A673 (cell line): Measurements from ENCODE around the gene SRRM3. TPM values are rescaled to one million over a fixed set of nuclear protein-coding genes. Genes with fewer than 3 reads are reported as not detected.

Source experiments
- BruUV-seq: library from RNA; stranded (reverse); fragments of 400-500 nt; replicated peaks from 2 replicates; lab custom pipeline; 2021; lab: Mats Ljungman, UMichigan
- CTCF ChIA-PET: fragments of 300-600 bp; sonication (Branson Sonifier 250); formaldehyde crosslinking; loops from one replicate; lab custom pipeline; 2022; ENCODE audit warnings: antibody characterized with exemption; lab: Charles Lee
- POLR2A ChIA-PET: fragments of 300-600 bp; sonication (Branson Sonifier 250); formaldehyde crosslinking; loops from one replicate; lab custom pipeline; 2022; ENCODE audit warnings: antibody characterized with exemption; ENCODE audit not compliant: low non-redundant PET; lab: Charles Lee
- DNase-seq: peaks from one replicate; pipeline ENCODE4 v3.0.0-alpha.2; 2015; ENCODE audit warnings: low spot score
- H3K27ac ChIP-seq: fragments of 200-600 bp; sonication (generic); 2 replicates; pipeline ENCODE4 v1.5.1; 2016; ENCODE audit warnings: mixed run types, low read depth, mild to moderate bottlenecking, mixed read lengths, antibody characterized with exemption, low read length; ENCODE audit not compliant: poor library complexity, severe bottlenecking
- H3K27me3 ChIP-seq: fragments of 200-600 bp; sonication (generic); replicated peaks from 2 replicates; pipeline ENCODE4 v1.6.1; 2017; ENCODE audit warnings: mixed run types, low read depth, mild to moderate bottlenecking, mixed read lengths, antibody characterized with exemption, low read length; ENCODE audit not compliant: insufficient read depth, poor library complexity
- H3K36me3 ChIP-seq: fragments of 200-600 bp; sonication (generic); 2 replicates; pipeline ENCODE4 v1.6.1; 2016; ENCODE audit warnings: mixed run types, mild to moderate bottlenecking, mixed read lengths, antibody characterized with exemption, low read length; ENCODE audit not compliant: insufficient read depth, poor library complexity, severe bottlenecking
- H3K4me1 ChIP-seq: fragments of 200-600 bp; sonication (generic); 2 replicates; pipeline ENCODE4 v1.6.1; 2017; ENCODE audit warnings: mixed run types, mild to moderate bottlenecking, mixed read lengths, antibody characterized with exemption, low read length; ENCODE audit not compliant: insufficient read depth, poor library complexity, severe bottlenecking
- H3K4me3 ChIP-seq: fragments of 200-600 bp; sonication (generic); 2 replicates; pipeline ENCODE4 v1.5.1; 2016; ENCODE audit warnings: low read depth, mixed run types, mild to moderate bottlenecking, mixed read lengths, low read length; ENCODE audit not compliant: poor library complexity, severe bottlenecking
- H3K9me3 ChIP-seq: fragments of 200-600 bp; sonication (generic); 2 replicates; pipeline ENCODE4 v1.6.1; 2016; ENCODE audit warnings: mixed run types, low read depth, mild to moderate bottlenecking, mixed read lengths, antibody characterized with exemption, low read length; ENCODE audit not compliant: poor library complexity, severe bottlenecking
- CTCF ChIP-seq: fragments of 300-800, 200-600 bp; sonication (generic); conservative IDR thresholded peaks from 2 replicates; pipeline ENCODE4 v1.5.1; 2017; ENCODE audit warnings: low read depth, mild to moderate bottlenecking, antibody characterized with exemption, low read length, moderate library complexity, mixed read lengths
- EZH2 ChIP-seq: fragments of 200-600 bp; sonication (generic); IDR thresholded peaks from 2 replicates; pipeline ENCODE4 v1.6.1; 2017; ENCODE audit warnings: borderline replicate concordance, low read depth, mild to moderate bottlenecking, mixed read lengths, antibody characterized with exemption, low read length; ENCODE audit not compliant: poor library complexity, severe bottlenecking
- intact Hi-C: fragments of 100-400 bp; cut with micrococcal nuclease; formaldehyde crosslinking; loops from one replicate; pipeline ENCODE4 v1.10.0; 2022; ENCODE audit not compliant: unreplicated experiment
- total RNA-seq: library from RNA; stranded (reverse); gene quantifications from 2 replicates; pipeline ENCODE4 v1.2.3, GENCODE V29; 2021

Gene SRRM3
- total RNA-seq, 1 experiment from 2014 or later: 1.8 TPM

- no peaks in the 10 kb centered on the region for H3K4me1 ChIP-seq
- intact Hi-C loops: no loop called here
- ChIA-PET POLR2A (no interaction called here), CTCF (no interaction called here)
- no peaks in the 10 kb centered on the region for H3K36me3 ChIP-seq
- no peak overlapping the region for H3K27ac ChIP-seq
- TF ChIP-seq EZH2 (no peak), CTCF (no peak)
- H3K4me3 ChIP-seq: no peak overlapping the region
- DNase-seq: no peak
- H3K9me3 ChIP-seq: no peaks in the 10 kb centered on the region
- peaks cover 19% of the 10 kb centered on the region for H3K27me3 ChIP-seq
- no TSS peak for BruUV-seq
These were observed 952 bp downstream of the SRRM3 start for GRCh38 chr7:76202666-76203030.

GRCh38 chr7:76204147-76204546, 2.5 kb downstream of the SRRM3 start:
- ChIA-PET POLR2A (no interaction called here), CTCF (no interaction called here)
- no peak for DNase-seq
- H3K27ac ChIP-seq: no peak overlapping the region
- BruUV-seq: no TSS peak
- H3K4me1 ChIP-seq: no peaks in the 10 kb centered on the region
- TF ChIP-seq CTCF (no peak), EZH2 (no peak)
- H3K4me3 ChIP-seq: no peak overlapping the region
- intact Hi-C loops: no loop called here
- H3K27me3 ChIP-seq: peaks cover 26% of the 10 kb centered on the region
- no peaks in the 10 kb centered on the region for H3K36me3 ChIP-seq
- H3K9me3 ChIP-seq: no peaks in the 10 kb centered on the region

- TF ChIP-seq EZH2 (no peak), CTCF (no peak)
- Histone ChIP-seq H3K27me3 (peaks cover 35% of the 10 kb centered on the region), H3K27ac (no peak overlapping the region), H3K4me3 (no peak overlapping the region), H3K9me3 (no peaks in the 10 kb centered on the region), H3K4me1 (no peaks in the 10 kb centered on the region), H3K36me3 (no peaks in the 10 kb centered on the region)
- ChIA-PET POLR2A (no interaction called here), CTCF (no interaction called here)
- intact Hi-C loops: no loop called here
- no peak for DNase-seq
- BruUV-seq: no TSS peak
These were observed 4.9 kb downstream of the SRRM3 start for GRCh38 chr7:76206633-76207032.
